ENCODE results near the gene NPHP1. TPM values are rescaled to one million over a fixed set of nuclear protein-coding genes. Genes with fewer than 3 reads are reported as not detected.
"Not testable (repeated sequence)": the region's sequence is repeated elsewhere in the genome, so short reads cannot be mapped to it uniquely, and the experiment has no call there.

NPHP1 gene
- total RNA-seq, 1 donor from 2014 or later, result 1.7 TPM

- no peak for DNase-seq (ENCODE audit: low read depth in 2 of 2)
Measured at GRCh38 chr2:110198016-110198415, 6.8 kb downstream of the NPHP1 start.

GRCh38 chr2:110197452-110197851 is 7.4 kb downstream of the NPHP1 start:
- DNase-seq (ENCODE audit: low read depth in 2 of 2), result no peak

- not testable (repeated sequence) for DNase-seq (ENCODE audit: low read depth in 2 of 2)
Measured at GRCh38 chr2:110190169-110190568, 14.6 kb downstream of the NPHP1 start.

- no peak for DNase-seq (ENCODE audit: low read depth in 2 of 2)
Measured at GRCh38 chr2:110182449-110182848, 22.4 kb downstream of the NPHP1 start.

GRCh38 chr2:110180036-110180435 is 24.8 kb downstream of the NPHP1 start:
- no peak for DNase-seq (ENCODE audit: low read depth in 2 of 2)

- DNase-seq (ENCODE audit: low read depth in 2 of 2), result peak in 1 of 2 donors; percentile 12
Measured at GRCh38 chr2:110173523-110173922, 31.3 kb downstream of the NPHP1 start.

GRCh38 chr2:110172506-110172905 is 32.3 kb downstream of the NPHP1 start:
- DNase-seq (ENCODE audit: low read depth in 2 of 2), result no peak

GRCh38 chr2:110170102-110170501 is 34.7 kb downstream of the NPHP1 start:
- no peak for DNase-seq (ENCODE audit: low read depth in 2 of 2)

GRCh38 chr2:110167326-110168000 is 37.4 kb downstream of the NPHP1 start:
- no peak for DNase-seq (ENCODE audit: low read depth in 2 of 2)

GRCh38 chr2:110166266-110166665 is 38.5 kb downstream of the NPHP1 start:
- no peak for DNase-seq (ENCODE audit: low read depth in 2 of 2)

GRCh38 chr2:110157153-110157793 is 47.5 kb downstream of the NPHP1 start:
- DNase-seq (ENCODE audit: low read depth in 2 of 2), result peak; percentile 73 to 80

- not testable (repeated sequence) for DNase-seq (ENCODE audit: low read depth in 2 of 2)
Measured at GRCh38 chr2:110154828-110155227, 50.0 kb downstream of the NPHP1 start.

- DNase-seq (ENCODE audit: low read depth in 2 of 2), result not testable (repeated sequence)
Measured at GRCh38 chr2:110154188-110154587, 50.6 kb downstream of the NPHP1 start.

GRCh38 chr2:110153416-110153815 is 51.4 kb downstream of the NPHP1 start:
- DNase-seq (ENCODE audit: low read depth in 2 of 2), result no peak

GRCh38 chr2:110152943-110153342 is 51.9 kb downstream of the NPHP1 start:
- peak in 1 of 2 donors; percentile 30 for DNase-seq (ENCODE audit: low read depth in 2 of 2)

- DNase-seq (ENCODE audit: low read depth in 2 of 2), result peak in 1 of 2 donors; percentile 90
Measured at GRCh38 chr2:110149330-110150220, 55.2 kb downstream of the NPHP1 start.

- no peak for DNase-seq (ENCODE audit: low read depth in 2 of 2)
Measured at GRCh38 chr2:110146945-110147332, 57.9 kb downstream of the NPHP1 start.

GRCh38 chr2:110146183-110146944 is 58.4 kb downstream of the NPHP1 start:
- DNase-seq (ENCODE audit: low read depth in 2 of 2), result no peak

- DNase-seq (ENCODE audit: low read depth in 2 of 2), result no peak
Measured at GRCh38 chr2:110143982-110144381, 60.8 kb downstream of the NPHP1 start.

- DNase-seq (ENCODE audit: low read depth in 2 of 2), result no peak
Measured at GRCh38 chr2:110140401-110140800, 64.4 kb downstream of the NPHP1 start.

- no peak for DNase-seq (ENCODE audit: low read depth in 2 of 2)
Measured at GRCh38 chr2:110134025-110134424, 70.8 kb downstream of the NPHP1 start.

Data from dermis microvascular lymphatic vessel endothelial cell (primary cell).